ENCODE data around the gene TMEM184A.

The TMEM184A gene

DNA sequence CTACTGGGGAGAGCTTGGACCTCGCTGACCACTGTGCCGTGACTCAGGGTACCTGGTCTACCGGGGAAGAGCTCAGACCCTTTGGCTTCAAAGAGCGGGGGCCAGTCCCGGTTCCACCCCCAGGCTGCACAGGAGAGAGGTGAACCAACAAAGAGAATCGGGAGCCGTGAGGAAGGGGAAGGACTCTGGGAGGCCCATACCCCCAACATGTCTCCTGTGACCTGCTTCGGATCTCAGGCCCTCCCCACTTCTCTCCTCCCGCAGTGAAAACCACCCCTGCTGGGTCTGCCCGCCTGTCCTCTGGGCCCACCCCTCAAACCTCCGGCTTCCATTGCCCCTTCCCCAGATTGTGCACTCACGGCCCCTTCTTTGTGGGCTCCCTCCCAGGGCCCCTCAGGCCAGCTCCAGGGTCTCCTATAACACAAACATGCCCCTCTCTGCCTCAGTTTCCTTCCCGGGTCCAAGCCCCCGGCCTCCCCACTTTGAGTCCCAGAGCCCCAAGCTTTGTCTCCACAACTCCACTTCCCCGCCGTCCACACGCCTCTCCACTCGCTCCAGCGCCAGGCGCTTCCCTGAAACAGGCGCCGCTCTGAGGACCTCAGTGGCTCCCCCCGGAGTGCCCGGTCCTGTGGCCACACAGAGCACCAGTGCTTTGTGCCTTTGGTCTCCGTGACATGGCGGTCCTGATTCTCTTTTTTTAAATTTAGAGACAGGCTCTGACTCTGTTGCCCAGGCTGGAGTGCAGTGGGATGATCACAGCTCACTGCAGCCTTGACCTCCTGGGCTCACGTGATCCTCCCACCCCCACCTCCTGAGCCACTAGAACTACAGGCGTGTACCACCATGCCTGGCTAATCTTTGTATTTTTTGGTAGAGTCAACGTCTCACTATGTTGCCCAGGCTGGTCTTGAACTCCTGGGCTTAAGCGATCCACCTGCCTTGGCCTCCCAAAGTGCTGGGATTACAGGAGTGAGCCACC lies 44.3 kb downstream of the TMEM184A start:
- DNase-seq, result peak in 1 of 10 donors; percentile 3
- intact Hi-C loops (cut with DNase I), result no loop called here

DNA sequence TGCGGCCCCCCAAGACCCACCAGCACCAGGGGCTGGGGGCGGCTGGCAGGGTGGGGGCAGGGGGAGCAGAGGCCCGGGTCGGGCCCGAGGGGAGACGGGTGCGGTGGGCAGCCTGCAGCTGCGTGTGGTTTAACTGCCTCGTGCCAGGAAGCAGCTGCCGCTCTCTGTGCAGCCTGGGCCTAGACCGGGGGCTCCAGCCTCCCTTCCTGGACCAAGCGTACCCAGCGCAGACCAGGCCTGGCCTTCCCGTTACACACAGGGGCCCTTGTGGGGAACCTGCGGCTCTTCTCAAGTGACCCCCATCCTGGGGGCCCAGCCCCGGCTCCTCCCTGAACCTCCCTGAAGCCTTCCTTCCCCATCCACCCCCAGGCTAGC lies 45.2 kb downstream of the TMEM184A start:
- DNase-seq, result no peak
- intact Hi-C loops (cut with DNase I), result no loop called here

DNA sequence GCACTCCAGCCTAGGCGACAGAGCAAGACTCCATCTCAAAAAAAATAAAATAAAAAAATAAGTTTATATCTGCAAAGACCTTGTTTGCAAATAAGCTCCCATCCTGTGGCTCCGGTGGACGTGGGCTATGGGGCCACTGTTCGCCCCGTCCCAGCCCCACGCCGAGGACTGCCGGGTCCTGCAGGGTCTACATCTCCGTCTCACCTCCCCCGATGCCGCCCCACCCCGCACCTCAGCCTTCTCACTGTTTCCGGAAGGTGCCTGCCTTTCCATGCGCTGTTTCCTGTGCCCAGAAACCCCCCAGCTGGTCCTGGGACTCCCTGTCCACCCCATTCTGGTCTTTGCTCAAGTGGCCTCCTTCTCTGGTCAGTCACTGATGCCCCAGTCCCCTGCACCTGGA lies 46.8 kb downstream of the TMEM184A start:
- no peak for DNase-seq
- intact Hi-C loops (cut with DNase I), result no loop called here

DNA sequence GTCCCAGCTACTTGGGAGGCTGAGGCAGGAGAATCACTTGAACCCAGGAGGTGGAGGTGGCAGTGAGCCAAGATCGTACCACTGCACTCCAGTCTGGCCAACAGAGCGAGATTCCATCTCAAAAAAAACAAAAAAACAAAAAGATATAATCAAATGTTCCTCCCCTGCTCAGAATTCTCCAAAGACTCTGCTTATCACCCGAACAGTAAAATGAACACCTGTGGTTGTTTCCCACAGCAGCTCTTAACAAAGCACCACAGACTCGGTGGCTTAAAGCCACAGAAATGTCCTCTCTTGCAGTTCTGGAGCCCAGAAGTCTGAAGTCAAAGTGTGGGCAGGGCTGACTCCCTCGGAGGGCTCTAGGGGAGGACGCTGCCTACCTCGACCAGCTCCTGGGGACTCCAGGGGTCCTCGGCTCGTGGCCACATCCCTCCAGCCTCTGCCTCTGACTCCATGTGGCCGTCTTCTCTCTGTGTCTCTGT lies 47.7 kb downstream of the TMEM184A start:
- intact Hi-C loops (cut with DNase I), result no loop called here

DNA sequence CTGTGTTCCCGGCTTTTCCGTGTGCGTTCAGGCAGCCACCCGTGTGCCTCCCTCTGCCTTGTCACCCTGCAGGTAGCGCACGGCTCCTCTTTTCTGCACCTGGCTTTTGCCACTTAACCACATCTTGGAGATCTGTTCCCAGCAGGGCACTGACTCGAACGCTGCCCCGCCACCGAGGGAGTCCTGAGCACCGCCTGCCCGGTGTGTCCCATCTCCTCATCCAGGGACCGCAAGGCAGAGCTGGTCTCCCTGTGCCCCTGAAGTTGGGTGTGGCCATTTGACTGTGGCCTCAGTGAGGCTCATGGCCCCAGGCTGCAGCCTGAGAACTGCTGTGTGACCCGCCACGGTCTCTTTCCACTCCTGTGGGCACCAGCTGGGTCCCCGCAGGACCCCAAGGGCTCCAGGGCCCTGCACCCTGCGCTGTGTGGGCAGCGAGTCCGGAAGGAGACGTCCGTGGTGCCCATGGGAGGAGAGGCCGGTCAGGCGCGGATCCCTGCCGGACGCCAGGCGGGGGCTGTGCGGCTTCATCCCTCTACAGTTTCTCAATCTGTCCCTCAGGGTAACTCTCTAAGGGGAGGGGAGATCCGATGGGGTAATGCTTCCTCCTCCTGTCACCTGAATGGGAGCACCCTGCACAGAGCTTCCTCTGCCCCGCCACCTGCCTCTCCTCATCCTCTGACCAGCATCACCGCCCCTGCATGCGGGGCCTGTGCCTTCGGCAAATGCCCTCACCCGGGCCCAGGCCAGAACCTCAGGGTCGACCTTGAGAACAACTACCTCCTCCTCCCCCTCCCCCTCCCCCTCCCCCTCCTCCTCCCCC lies 50.1 kb downstream of the TMEM184A start:
- intact Hi-C loops (cut with DNase I), result loop anchor here (2.0 kb wide), 1 partner anchor 63 kb away; no protein-coding TSS in a partner anchor
- DNase-seq, result peak in 1 of 10 donors; percentile 7

More for the DNA sequence above, 47.7 kb downstream of the TMEM184A start:
- DNase-seq, result no peak

DNA sequence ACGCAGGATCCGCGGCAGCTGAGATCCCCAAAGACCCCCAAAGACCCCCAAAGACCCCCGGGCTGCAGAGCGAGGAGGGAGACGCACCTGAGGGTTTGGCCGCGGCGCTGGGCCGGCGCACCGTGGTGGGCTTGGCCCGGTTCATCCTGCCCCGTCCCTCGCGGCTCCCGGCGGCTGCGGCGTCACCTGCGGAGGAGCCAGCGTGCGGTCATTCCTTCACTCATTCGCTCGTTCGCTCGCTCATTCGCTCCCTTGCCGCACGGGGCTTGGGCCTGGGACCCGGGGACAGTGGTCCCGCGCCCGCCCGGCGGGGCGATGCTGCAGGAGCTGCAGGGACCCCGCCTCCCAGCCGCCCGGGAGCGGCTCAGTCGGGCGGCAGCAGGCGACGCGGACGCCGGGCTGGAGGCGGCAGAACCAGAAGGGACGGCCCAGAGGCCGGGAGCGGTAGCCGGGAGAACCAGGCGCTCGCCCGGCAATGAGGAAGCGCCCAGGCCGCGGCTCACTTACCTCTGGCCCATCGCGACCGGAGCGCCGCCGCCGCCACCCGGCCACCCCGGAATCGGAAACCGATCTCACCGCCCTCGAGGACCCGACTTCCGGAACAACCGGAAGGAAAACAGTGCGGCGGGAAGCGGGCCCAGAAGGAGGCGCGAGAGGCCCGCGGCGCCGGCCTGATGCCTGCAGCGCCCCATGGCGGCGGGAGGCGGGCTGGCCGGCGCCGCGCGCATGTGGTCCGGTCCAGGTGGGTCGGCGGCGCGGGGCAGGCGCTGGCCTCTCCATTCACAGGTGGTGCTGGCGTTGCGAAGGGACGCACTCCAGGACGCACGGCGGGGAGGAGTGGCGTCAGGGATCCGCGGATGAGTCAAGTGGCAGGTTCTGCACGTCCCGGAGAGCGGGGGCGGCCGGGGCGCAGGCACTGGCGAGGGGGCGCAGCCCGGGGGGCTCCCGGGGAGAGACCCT lies 51.9 kb downstream of the TMEM184A start, which contains the start of gene INTS1:
Gene INTS1, minus strand, starts transcription at position 574 of the 960 bp plus-strand sequence. Its CDS starts 429 bp downstream, at position 145.
- intact Hi-C loops (cut with DNase I), result loop anchor here (2.0 kb wide), 1 partner anchor 65 kb away; no protein-coding TSS in a partner anchor
- DNase-seq, result peak; percentile 88 to 99 (median 92)

DNA sequence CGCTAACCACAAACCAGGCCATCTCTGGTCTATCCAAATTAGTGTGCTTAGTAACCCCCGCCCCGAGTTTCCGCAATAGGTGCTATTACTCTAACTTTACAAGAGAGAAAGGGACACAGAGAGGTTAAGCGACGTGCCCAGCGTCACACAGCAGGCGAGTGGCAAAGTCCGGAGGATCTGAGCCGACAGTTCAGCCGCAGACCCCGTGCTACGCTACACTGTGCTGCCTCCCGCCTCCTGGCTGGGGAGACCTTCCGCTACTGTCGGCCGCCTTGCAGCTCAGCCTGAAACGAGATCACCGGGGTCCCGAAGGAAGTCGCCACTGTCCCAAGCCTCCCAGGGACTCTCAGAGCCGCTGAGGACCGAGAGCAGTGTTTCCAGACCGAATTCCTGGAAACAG lies 52.6 kb downstream of the TMEM184A start:
- intact Hi-C loops (cut with DNase I), result no loop called here
- no peak for DNase-seq

DNA sequence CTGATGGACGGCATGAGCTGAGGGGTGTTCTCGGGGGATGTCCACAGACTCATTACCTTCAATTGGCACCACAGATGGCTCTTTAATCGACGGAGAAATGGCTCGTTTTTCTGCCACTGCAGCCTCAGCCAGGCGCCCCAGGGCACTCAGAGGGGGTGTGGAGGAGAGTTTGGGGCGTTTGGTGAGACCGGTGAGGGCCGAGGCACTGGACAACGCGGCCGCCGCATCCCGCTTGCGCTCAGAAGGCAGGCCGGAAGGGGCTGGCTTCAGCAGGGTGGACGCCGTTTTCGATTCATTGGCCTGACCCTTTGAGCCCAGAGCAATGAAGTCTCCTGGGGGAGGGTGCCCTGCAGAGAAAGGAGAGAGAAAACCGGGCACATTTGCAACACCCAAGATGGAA lies 53.2 kb downstream of the TMEM184A start:
- intact Hi-C loops (cut with DNase I), result no loop called here

DNA sequence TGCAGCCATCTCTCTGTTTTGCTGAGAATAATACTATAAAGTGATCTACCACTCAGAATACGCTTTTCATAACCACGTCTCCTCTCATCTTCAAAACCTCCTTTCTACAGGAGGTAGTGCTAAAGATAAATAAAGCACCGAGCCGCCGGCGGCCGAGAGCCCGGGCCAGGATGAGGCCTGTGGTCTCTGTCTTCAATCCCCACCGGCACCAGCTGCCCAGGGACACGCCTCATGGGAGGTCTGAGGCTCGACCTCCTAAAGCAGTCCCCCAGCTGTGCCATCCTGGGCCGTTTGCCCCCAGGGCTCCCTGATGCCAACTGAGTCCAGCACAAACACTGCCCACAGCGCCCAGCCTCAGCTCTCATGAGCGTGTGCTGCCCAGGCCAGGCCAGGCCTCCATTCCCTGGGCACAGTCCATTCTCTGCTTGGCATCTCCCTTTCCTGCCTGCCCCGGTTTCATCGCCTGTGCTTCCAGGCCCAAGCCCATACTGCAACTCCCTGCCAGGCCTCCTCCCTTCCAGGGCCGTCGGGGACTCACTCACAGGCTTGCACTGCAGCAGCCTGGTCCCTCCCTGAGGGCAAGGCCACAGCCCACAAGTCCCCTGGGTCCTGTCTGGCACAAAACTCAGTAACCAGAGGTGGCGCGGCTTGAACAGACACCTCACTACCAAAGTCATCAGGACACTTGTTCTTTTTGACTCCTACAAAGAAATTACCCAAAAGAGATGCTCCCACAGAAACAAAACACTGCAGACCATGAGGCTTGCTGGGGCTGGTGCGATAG lies 54.3 kb downstream of the TMEM184A start:
- intact Hi-C loops (cut with DNase I), result no loop called here
- DNase-seq, result no peak

More for the DNA sequence above, 53.2 kb downstream of the TMEM184A start:
- no peak for DNase-seq

DNA sequence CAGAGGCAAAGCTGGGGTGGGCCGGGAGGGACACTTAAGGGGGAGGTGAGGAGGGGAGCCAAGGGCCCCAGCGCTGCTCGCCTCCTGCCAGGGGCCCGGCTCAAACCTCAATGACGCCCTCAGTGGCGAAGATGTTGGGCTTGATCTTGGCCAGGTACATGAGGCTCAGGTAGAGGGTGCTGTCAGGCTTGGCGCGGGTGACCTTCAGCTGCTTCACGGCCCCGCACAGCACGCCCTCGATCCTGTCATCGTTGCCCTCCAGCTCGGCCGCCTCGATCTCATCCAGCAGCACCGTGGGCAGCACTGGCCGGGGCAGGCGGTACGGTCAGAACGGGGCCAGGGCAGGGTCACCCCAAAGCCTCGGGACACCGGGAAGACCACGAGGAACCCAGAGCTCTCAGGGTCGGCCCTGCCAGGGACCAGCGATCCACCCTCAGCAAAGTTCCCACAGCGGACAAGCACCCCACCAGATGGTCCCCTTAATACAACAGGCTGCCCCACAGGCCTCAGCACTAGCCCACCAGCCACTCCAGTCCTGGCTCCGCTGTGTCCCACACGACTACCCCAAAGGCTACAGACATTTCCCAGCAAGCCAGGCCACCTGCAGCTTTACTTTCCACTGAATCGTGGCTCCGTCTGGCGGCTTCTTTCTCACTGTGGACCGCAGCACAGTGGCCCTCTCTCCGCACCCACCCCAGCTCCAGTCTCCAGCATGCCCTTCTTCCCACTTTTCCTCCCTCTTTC lies 55.8 kb downstream of the TMEM184A start:
- DNase-seq, result no peak
- intact Hi-C loops (cut with DNase I), result no loop called here

DNA sequence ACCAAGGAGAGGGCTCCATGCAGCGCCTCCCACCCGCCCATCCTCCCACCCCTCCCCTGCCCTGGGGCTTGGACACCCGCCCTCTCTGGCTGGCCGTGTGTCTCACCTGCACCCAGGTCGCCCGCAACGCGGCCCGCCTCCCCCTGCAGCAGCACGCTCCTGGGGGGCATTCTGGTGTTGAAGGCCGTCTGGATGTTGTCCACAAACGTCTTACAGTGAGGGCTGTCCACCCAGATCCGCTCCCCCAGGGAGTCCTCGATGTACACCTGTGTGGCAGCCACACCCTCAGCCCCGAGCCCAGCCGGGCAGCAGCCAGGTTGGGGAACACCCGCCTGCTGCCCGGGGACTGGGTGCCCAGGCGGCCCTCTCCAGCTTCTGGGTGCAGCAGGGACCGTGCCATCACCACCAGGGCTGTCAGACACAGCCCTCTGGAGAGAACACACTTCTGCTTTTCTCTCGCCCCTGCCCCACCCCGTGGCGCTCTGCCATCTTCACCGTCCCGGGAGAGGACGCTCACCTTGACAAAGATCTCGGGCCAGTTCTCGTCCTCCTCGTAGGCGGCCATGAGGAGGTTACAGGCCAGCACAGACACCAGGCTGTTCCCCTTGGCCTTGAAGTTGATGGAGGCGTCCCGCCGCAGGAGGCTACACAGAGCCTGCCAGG lies 56.5 kb downstream of the TMEM184A start:
- intact Hi-C loops (cut with DNase I), result no loop called here

DNA sequence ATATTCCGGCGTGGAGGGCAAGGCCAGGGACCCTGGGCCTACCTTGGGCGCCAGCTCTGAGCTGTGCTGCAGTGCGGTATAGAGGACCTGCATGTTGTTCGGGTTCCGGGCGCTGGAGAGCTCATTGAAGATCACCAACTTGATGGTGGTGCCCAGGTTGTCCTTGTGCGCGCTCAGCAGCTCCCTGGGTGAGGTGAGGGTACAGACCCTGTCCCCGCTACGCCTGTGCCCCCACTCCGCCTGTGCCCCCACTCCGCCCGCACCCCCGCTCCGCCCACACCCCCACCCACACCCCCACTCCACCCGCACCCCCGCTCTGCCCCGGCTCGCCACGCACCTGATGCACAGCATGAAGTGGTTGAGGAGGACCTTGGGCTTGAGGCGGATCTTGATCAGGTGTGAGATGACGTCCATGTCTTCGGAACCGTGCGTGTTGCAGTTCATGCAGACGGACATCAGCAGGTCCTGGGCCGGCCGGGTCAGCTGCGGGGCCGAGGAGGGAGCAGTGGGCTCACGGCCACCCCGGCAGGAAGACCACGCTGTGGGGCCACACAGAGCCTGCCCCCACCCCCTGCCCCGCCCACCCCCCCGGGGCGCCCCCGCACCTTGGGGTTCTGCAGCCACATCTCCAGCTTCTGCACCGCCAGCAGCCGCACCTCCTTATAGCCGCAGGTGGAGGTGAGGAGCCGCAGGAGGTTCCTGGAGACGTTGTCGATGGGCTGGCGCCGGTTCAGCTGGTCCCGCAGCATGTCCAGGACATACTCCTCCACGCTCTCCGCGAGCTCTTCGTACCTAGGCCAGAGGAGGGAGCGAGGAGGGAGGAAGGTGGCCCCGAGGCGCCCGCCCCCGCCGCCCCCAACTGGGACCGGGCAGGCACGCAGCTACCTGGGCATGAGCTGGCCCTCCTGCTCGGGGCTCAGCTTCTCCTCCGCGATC lies 57.4 kb downstream of the TMEM184A start:
- no peak for DNase-seq
- intact Hi-C loops (cut with DNase I), result no loop called here

More for the DNA sequence above, 56.5 kb downstream of the TMEM184A start:
- DNase-seq, result no peak

DNA sequence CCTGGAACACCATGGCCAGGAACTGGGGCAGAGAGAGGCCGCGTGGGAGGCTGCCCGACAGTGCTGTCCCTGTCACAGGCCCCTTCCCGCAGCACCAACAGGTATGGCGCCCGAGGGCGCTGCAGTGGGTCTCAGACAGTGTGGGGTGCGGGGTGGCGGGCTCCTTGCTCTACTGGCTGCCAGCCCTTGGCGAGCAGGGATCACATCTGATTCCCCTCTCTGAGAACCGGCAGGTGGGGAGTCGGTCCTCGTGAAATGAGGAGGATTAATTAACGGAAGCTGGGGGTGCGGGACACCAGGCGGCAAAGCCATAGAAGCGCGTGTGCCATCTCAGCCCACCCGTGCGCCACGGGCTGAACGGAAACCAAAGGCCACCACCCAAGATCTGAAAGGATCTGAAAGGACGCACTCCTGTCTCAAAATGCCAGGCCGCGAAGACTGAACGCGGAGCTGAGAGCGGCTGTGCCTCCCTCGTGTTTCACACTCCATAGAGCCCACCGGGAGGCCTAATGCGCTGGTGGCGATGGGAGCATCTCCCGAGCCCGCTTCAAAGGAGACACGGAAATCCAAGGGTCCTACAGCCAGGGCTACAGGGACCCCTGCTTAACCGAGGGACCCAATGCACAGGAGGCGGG lies 58.6 kb downstream of the TMEM184A start:
- no peak for DNase-seq
- intact Hi-C loops (cut with DNase I), result no loop called here

DNA sequence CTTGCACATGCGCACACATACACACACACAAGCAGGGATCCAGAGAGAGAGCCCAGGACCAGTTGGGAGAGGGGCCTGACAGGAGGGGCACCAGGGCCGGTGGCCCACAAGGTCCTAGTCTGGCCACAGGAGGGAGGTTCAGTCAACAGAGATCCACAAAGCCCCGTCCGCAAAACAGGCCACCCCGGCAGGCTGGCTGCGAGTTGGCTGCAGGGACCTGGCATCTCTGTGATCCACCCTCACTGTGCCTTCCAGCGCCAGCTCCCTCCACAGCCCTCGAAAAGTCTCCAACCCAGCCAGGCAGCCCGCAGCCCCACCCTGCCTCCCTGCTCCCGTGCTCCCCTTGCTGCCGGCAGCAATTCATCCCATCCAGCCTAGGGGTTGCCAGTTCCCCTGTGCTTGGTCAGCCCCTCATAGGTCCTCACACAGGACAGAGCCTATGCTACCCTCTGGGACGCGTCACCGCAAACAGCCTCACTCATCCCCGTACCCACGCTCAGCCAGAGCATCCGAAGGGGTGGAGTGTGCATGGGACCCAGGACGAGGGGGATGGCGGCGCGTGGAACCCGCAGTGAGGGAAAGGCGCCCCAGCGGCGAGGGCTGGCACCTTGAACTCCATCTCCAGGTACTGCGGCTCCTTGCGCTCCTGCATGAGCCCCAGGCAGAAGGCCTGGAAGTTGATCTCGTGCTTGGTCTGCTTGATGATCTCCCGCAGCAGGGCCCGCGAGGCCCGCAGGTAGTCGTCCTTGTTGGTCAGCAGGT lies 59.3 kb downstream of the TMEM184A start:
- DNase-seq, result no peak
- intact Hi-C loops (cut with DNase I), result no loop called here

DNA sequence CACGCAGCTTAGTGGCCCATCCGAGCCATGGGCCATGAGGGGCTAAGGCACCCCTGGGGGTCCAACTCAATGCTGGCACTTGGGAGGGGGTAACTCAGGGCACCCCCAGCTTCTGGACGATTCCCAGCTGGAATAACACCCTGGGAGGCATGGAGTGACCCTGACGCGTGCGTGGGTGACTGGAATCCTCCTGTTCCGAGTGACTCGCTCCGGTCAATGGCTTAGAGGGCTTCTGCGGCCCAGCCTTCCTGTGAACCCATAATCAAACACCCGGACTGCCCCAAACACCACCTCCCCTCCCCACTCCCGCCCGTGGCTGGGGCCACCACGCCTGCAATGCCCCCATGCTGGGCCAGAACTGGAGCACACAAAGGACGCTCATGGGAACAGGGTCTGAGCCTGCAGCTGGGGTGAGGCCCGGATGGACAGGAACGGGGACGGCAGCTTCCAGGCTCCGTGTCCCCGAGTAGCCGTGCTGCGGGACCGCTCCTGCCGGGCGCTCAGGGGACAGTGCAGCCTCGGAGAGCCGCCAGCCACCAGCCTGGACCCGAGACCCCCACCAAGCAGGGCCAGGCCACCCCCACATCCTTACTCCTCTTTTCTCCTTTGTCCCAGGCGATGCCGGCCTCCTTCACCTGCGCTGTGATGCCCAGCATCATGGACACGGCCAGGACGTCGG lies 60.3 kb downstream of the TMEM184A start:
- intact Hi-C loops (cut with DNase I), result no loop called here

More for the DNA sequence above, 60.3 kb downstream of the TMEM184A start:
- no peak for DNase-seq

Measured in posterior cingulate gyrus (tissue), 11 donors.